ENCODE results near the gene KDM5B.

The KDM5B gene

DNA sequence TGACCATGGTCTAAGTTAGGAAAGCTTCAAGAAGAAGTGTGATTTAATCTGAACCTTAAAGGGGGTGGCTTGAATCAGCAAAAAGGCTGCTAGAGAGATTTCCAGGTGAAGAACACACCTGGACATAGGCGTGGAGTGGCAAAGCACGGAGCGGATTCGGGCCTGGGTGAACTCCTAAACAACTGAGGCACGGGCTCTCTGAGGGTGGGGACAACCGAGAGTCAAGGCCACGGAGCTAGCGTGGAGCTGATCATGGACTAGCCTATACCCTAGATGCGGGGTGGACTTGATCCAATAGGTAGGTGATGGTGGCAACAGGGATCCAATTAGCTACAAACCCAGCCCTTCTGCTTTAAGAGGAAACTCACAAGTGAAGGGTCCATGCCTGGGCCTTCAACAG, 125.7 kb downstream of the KDM5B start:
- no peaks in the 10 kb centered on the region for H3K36me3 Mint-ChIP-seq (ENCODE audit: low read depth)
- H3K27me3 Mint-ChIP-seq = peaks cover 23% of the 10 kb centered on the region
- no peak overlapping the region for H3K4me3 Mint-ChIP-seq
- no peak overlapping the region for H3K27ac Mint-ChIP-seq
- H3K9me3 Mint-ChIP-seq = no peaks in the 10 kb centered on the region
- no peaks in the 10 kb centered on the region for H3K4me1 Mint-ChIP-seq (ENCODE audit: low read depth)

DNA sequence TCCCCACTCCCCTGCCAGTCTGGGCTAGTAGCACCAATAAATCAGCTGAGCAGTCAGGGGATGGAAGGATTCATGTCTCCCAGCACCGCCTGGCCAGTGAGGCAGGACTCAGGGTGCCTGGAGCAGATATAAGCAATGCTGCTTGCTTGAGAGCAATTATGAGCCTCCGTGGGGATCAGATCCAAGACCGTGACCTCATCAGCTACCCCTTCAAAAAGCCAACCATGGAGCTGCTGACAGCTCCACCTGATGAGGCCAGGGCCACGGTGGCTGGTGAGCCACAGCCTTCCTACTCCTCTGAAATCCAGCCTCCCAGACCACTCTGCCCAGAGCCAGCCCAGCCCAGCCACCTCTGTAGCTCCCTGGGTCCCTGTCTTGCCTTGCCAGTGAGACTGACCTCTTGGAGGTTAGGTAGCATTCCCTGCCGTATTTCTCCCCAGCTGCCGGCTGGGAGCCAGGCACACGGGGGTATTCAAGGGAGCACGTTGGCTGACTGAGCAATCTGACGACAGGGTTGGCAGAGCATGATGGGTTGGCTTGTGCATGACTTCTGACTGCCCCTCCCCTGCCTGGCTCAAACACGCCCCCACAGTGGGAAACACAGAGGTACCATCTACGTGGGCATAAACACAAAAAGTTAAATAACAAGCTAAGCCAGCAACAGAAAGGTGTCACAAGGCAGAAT, 126.3 kb downstream of the KDM5B start:
- H3K27ac Mint-ChIP-seq = no peak overlapping the region
- no peak overlapping the region for H3K4me3 Mint-ChIP-seq
- H3K4me1 Mint-ChIP-seq (ENCODE audit: low read depth) = no peaks in the 10 kb centered on the region
- H3K9me3 Mint-ChIP-seq = peaks cover 5% of the 10 kb centered on the region
- H3K36me3 Mint-ChIP-seq (ENCODE audit: low read depth) = no peaks in the 10 kb centered on the region
- peaks cover 28% of the 10 kb centered on the region for H3K27me3 Mint-ChIP-seq

DNA sequence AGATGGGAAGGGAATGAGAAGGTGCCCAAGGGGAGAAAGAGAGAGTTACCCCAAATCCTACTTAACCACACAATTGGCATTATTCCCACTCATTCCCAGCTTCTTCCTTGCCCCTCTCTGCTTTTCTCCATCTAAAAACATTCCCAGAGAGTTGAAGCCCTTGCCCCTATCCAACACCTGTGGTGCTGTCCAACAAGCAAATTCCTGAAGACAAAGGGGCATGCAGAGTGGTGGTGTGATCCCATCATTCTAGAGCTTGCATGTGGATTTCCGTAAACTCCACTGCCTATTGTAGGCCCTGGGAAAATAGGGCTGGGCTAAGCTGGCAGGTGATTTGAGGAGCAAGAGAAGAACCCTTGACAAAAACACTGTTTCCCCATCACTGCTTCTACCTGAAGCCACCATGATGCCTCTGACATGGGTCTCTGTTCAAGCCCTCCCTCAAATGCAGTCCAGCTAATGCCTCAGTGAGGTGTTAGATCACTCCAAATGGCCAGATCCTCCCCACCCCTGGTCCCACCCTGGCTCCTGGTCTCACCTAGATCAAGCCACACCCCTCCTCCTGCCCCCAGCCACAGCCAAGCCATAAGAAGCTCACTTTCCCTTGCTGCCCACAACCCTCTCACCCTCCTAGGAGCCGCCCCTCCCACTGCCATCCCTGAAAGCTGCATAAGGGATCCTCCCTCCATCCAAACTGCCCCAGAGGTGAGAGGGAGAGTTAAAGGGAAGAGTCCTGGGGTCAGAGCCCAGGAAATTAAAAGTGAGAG, 127.5 kb downstream of the KDM5B start:
- H3K4me3 Mint-ChIP-seq = no peak overlapping the region
- H3K9me3 Mint-ChIP-seq = peaks cover 7% of the 10 kb centered on the region

DNA sequence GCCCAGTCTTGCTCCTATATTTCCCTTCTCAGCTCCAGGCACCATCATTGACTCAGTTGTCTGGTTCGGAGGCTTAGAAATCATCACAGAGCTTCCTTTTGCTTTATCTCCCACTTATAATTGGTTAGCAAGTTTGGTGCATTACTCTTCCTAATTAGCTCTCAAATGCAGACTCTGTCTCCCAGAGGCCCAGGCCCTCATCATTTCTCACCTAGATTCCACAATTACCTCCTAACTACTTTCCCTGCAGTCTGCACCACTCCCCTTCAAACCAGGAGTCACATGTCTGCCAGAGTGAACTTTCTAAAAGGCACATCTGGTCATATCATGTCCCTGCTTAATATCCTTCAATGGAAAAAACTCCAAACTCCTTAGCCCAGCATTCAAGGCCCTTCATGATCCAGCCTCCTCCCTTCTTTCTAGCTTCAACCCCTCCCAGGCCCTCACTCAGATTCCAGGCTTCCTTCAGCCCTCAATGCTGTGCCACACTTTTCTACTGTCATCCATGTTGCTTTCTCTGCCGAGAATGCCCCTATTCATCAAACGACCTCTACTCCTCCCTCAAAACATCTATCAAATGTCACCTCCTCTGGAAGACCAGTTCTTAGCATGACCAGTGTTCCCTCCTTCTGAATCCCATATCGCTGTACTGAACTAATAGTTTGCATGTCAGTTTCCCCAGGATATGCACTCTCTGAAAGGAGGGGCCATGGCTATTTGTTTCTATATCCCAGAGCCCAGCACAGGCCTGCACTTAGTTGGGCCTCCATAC, 128.6 kb downstream of the KDM5B start:
- H3K27me3 Mint-ChIP-seq = peaks cover 31% of the 10 kb centered on the region

More for the DNA sequence above, 127.5 kb downstream of the KDM5B start:
- no peaks in the 10 kb centered on the region for H3K36me3 Mint-ChIP-seq (ENCODE audit: low read depth)
- H3K4me1 Mint-ChIP-seq (ENCODE audit: low read depth) = no peaks in the 10 kb centered on the region
- no peak overlapping the region for H3K27ac Mint-ChIP-seq
- H3K27me3 Mint-ChIP-seq = peaks cover 31% of the 10 kb centered on the region

DNA sequence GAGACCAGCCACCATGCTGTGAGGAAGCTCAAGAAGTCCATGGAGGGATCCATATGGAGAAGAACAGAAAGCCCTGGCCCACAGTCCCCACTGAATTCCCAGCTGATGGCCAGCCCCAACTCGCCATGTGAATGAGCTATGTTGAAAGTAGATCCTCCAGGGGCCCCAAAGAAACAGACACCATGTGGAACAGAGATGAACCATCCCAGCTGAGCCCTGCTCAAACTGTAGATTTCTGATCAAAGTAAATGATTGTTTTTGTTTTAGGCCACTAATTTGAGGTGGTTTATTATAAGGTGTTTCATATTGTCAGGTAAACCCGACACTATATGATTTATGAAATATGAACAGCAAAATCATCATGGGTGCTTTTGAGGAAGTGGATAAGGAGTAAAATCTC, 130.8 kb downstream of the KDM5B start:
- Mint-ChIP-seq H3K4me1 (ENCODE audit: low read depth) (no peaks in the 10 kb centered on the region), H3K27me3 (peaks cover 34% of the 10 kb centered on the region), H3K9me3 (peaks cover 9% of the 10 kb centered on the region)

More for the DNA sequence above, 128.6 kb downstream of the KDM5B start:
- Mint-ChIP-seq H3K36me3 (ENCODE audit: low read depth) (no peaks in the 10 kb centered on the region), H3K27ac (no peak overlapping the region), H3K4me1 (ENCODE audit: low read depth) (no peaks in the 10 kb centered on the region), H3K9me3 (peaks cover 7% of the 10 kb centered on the region), H3K4me3 (no peak overlapping the region)

More for the DNA sequence above, 130.8 kb downstream of the KDM5B start:
- Mint-ChIP-seq H3K4me3 (no peak overlapping the region), H3K36me3 (ENCODE audit: low read depth) (no peaks in the 10 kb centered on the region), H3K27ac (no peak overlapping the region)
